Trophoblast cell (in vitro differentiated cells and primary cell): ENCODE data around the gene MBD3L3. TPM values are rescaled to one million over a fixed set of nuclear protein-coding genes. Genes with fewer than 3 reads are reported as not detected.
"Not testable (repeated sequence)": the region's sequence is repeated elsewhere in the genome, so short reads cannot be mapped to it uniquely, and the experiment has no call there.

ENCODE experiments used
- DNase-seq, 2 donors: peaks; one replicate each; pipeline ENCODE4 v3.0.0-alpha.2; 2016
- H2AFZ ChIP-seq: 2 replicates; pipeline ENCODE4 v1.6.1; 2013; ENCODE audit warnings: low read length, moderate library complexity, mild to moderate bottlenecking; ENCODE audit not compliant: insufficient read depth, poor library complexity
- H2AK5ac ChIP-seq: 2 replicates; pipeline ENCODE4 v1.6.1; 2013; ENCODE audit warnings: mild to moderate bottlenecking, low read length
- H2BK120ac ChIP-seq: 2 replicates; pipeline ENCODE4 v1.6.1; 2013; ENCODE audit warnings: low read length, mild to moderate bottlenecking, moderate library complexity; ENCODE audit not compliant: insufficient read depth, poor library complexity
- H2BK12ac ChIP-seq: 2 replicates; pipeline ENCODE4 v1.6.1; 2013; ENCODE audit warnings: mild to moderate bottlenecking, low read length, moderate library complexity
- H2BK5ac ChIP-seq: 2 replicates; pipeline ENCODE4 v1.6.1; 2013; ENCODE audit warnings: low read length, low read depth, moderate library complexity, mild to moderate bottlenecking; ENCODE audit not compliant: poor library complexity
- H3K14ac ChIP-seq: 2 replicates; pipeline ENCODE4 v1.6.1; 2013; ENCODE audit warnings: mild to moderate bottlenecking, low read length
- H3K18ac ChIP-seq: 2 replicates; pipeline ENCODE4 v1.6.1; 2013; ENCODE audit warnings: mild to moderate bottlenecking, low read length
- H3K23ac ChIP-seq: 2 replicates; pipeline ENCODE4 v1.6.1; 2013; ENCODE audit warnings: low read length
- H3K27ac ChIP-seq: 2 replicates; pipeline ENCODE4 v1.5.1; 2013; ENCODE audit warnings: low read depth, mild to moderate bottlenecking, inconsistent platforms, low read length, moderate library complexity
- H3K27me3 ChIP-seq: 2 replicates; pipeline ENCODE4 v1.6.1; 2013; ENCODE audit warnings: inconsistent platforms, mild to moderate bottlenecking, low read length, moderate library complexity; ENCODE audit not compliant: insufficient read depth
- H3K36me3 ChIP-seq, 2 experiments: 1 replicate in 1 of 2; 2 replicates in 1 of 2; pipeline ENCODE4 v1.6.1; 2013; ENCODE audit warnings: low read length in 2 of 2, mild to moderate bottlenecking in 2 of 2, moderate library complexity in 1 of 2; ENCODE audit not compliant: insufficient read depth in 2 of 2, control insufficient read depth in 1 of 2
- H3K4ac ChIP-seq: 2 replicates; pipeline ENCODE4 v1.6.1; 2013; ENCODE audit warnings: low read depth, mild to moderate bottlenecking, low read length, moderate library complexity
- H3K4me1 ChIP-seq, 2 experiments: 1 replicate in 1 of 2; 2 replicates in 1 of 2; pipeline ENCODE4 v1.6.1; 2013; ENCODE audit warnings: low read length in 2 of 2, mild to moderate bottlenecking in 2 of 2, moderate library complexity in 1 of 2; ENCODE audit not compliant: insufficient read depth in 2 of 2, control insufficient read depth in 1 of 2
- H3K4me2 ChIP-seq: 2 replicates; pipeline ENCODE4 v1.6.1; 2013; ENCODE audit warnings: inconsistent platforms, mild to moderate bottlenecking, low read length, moderate library complexity
- H3K4me3 ChIP-seq: 2 replicates; pipeline ENCODE4 v1.5.1; 2013; ENCODE audit warnings: mild to moderate bottlenecking, low read depth, low read length, inconsistent platforms
- H3K79me1 ChIP-seq: one replicate; pipeline ENCODE4 v1.6.1; 2013; ENCODE audit warnings: low read length
- H3K79me2 ChIP-seq: 2 replicates; pipeline ENCODE4 v1.6.1; 2013; ENCODE audit warnings: low read length, mild to moderate bottlenecking; ENCODE audit not compliant: control insufficient read depth, insufficient read depth, poor library complexity
- H3K9ac ChIP-seq: 2 replicates; pipeline ENCODE4 v1.6.1; 2013; ENCODE audit warnings: mild to moderate bottlenecking, low read length
- H3K9me3 ChIP-seq: 2 replicates; pipeline ENCODE4 v1.6.1; 2013; ENCODE audit warnings: low read depth, mild to moderate bottlenecking, control low read depth, inconsistent platforms, low read length; ENCODE audit not compliant: insufficient read depth
- H4K12ac ChIP-seq: 2 replicates; pipeline ENCODE4 v1.6.1; 2013; ENCODE audit warnings: low read depth, mild to moderate bottlenecking, low read length, moderate library complexity
- H4K8ac ChIP-seq: 2 replicates; pipeline ENCODE4 v1.6.1; 2013; ENCODE audit warnings: low read depth, mild to moderate bottlenecking, low read length, moderate library complexity
- H4K91ac ChIP-seq: one replicate; pipeline ENCODE4 v1.6.1; 2013; ENCODE audit warnings: low read depth, mild to moderate bottlenecking, low read length, moderate library complexity
- WGBS: extraction: QIAGEN DNeasy Blood & Tissue Kit; methylation state at CpG from one replicate; pipeline ENCODE4 v1.1.7; 2013; ENCODE audit warnings: missing lambda C conversion rate; ENCODE audit not compliant: insufficient read length, insufficient coverage; ENCODE audit errors: extremely low coverage; 5-methylcytosine and 5-hydroxymethylcytosine counted together
- polyA plus RNA-seq: library from polyadenylated mRNA; stranded (reverse); fragments of 200-250 nt; gene quantifications from 2 replicates; pipeline ENCODE4 v1.2.3, GENCODE V29; 2013

The MBD3L3 gene
- not detected in 2 replicates for polyA plus RNA-seq

GRCh38 chr19:7058576-7058975 lies at the start of gene MBD3L3:
MBD3L3 (minus strand) TSS chr19:7058676; CDS start chr19:7058605, 71 bp downstream.
- H3K4me1 ChIP-seq, H4K91ac ChIP-seq, H3K9ac ChIP-seq, H3K4me2 ChIP-seq, H3K23ac ChIP-seq, H2AFZ ChIP-seq, H2BK120ac ChIP-seq, H3K4ac ChIP-seq, H3K18ac ChIP-seq, H3K14ac ChIP-seq, DNase-seq, H4K8ac ChIP-seq, H2BK12ac ChIP-seq, H3K79me1 ChIP-seq, H3K9me3 ChIP-seq, H3K4me3 ChIP-seq, H4K12ac ChIP-seq, H3K27ac ChIP-seq, H3K79me2 ChIP-seq, H2AK5ac ChIP-seq, H2BK5ac ChIP-seq, H3K36me3 ChIP-seq, H3K27me3 ChIP-seq: not testable (repeated sequence)
- no CpG with 5 or more reads among the region's 8 CpGs for WGBS

- Histone ChIP-seq H4K8ac (no peak overlapping the region), H3K9ac (no peak overlapping the region), H2AK5ac (no peak overlapping the region), H3K4me1 (peaks cover 8 to 10% of the 10 kb centered on the region in 2 experiments), H2BK120ac (no peak overlapping the region), H2BK12ac (no peak overlapping the region), H2AFZ (no peak overlapping the region), H4K91ac (no peak overlapping the region), H3K36me3 (no peaks in the 10 kb centered on the region), H3K4me3 (no peak overlapping the region), H3K27me3 (no peaks in the 10 kb centered on the region), H2BK5ac (no peak overlapping the region), H3K79me2 (no peaks in the 10 kb centered on the region), H3K4me2 (no peak overlapping the region), H3K18ac (no peak overlapping the region), H3K23ac (no peak overlapping the region), H3K79me1 (no peaks in the 10 kb centered on the region), H4K12ac (no peak overlapping the region), H3K14ac (no peak overlapping the region), H3K9me3 (peaks cover 2% of the 10 kb centered on the region), H3K4ac (no peak overlapping the region), H3K27ac (no peak overlapping the region)
- 100% methylated on average over 4 of the region's 10 CpGs for WGBS
- no peak for DNase-seq
Measured at GRCh38 chr19:7106711-7107657, 48.5 kb upstream of the MBD3L3 start.

GRCh38 chr19:7104747-7105447 lies 46.4 kb upstream of the MBD3L3 start:
- Histone ChIP-seq H3K27ac (no peak overlapping the region), H3K27me3 (no peaks in the 10 kb centered on the region), H3K9me3 (peaks cover 2% of the 10 kb centered on the region), H2BK12ac (no peak overlapping the region), H3K4me2 (no peak overlapping the region), H2BK120ac (no peak overlapping the region), H4K8ac (no peak overlapping the region), H3K9ac (no peak overlapping the region), H4K91ac (no peak overlapping the region), H4K12ac (no peak overlapping the region), H3K4me3 (no peak overlapping the region), H2AK5ac (no peak overlapping the region), H3K79me1 (no peaks in the 10 kb centered on the region), H3K36me3 (no peaks in the 10 kb centered on the region), H3K23ac (no peak overlapping the region), H3K4me1 (peaks cover 9 to 10% of the 10 kb centered on the region in 2 experiments), H3K79me2 (no peaks in the 10 kb centered on the region), H3K18ac (no peak overlapping the region), H3K14ac (no peak overlapping the region), H3K4ac (no peak overlapping the region), H2AFZ (no peak overlapping the region), H2BK5ac (no peak overlapping the region)
- DNase-seq = no peak

GRCh38 chr19:7101498-7102253 lies 43.2 kb upstream of the MBD3L3 start:
- Histone ChIP-seq H4K8ac (no peak overlapping the region), H3K4me2 (no peak overlapping the region), H4K12ac (no peak overlapping the region), H3K14ac (no peak overlapping the region), H3K4ac (no peak overlapping the region), H3K27me3 (no peaks in the 10 kb centered on the region), H2BK12ac (peak overlapping the region; percentile 12), H3K9me3 (no peaks in the 10 kb centered on the region), H3K4me1 (peaks cover 4% of the 10 kb centered on the region in 2 experiments), H2AK5ac (no peak overlapping the region), H3K4me3 (no peak overlapping the region), H3K79me1 (peaks cover 8% of the 10 kb centered on the region), H3K23ac (no peak overlapping the region), H3K27ac (no peak overlapping the region), H3K9ac (no peak overlapping the region), H3K18ac (no peak overlapping the region), H4K91ac (no peak overlapping the region), H3K36me3 (no peaks in the 10 kb centered on the region), H2AFZ (no peak overlapping the region), H2BK5ac (no peak overlapping the region), H2BK120ac (no peak overlapping the region), H3K79me2 (peaks cover 6% of the 10 kb centered on the region)
- WGBS = no CpG with 5 or more reads among the region's 19 CpGs
- no peak for DNase-seq
